Upper lobe of right lung (tissue), 1 donor: ENCODE data around the gene ZNF831. TPM values are rescaled to one million over a fixed set of nuclear protein-coding genes. Genes with fewer than 3 reads are reported as not detected.

ENCODE experiments used
- ATAC-seq: fragments of 200-7000 bp; cut with Tn5 transposase; one replicate; pipeline ENCODE4 v1.9.1; 2020; ENCODE audit warnings: mild to moderate bottlenecking, moderate library complexity
- DNase-seq: peaks from one replicate; pipeline ENCODE4 v3.0.0-alpha.2; 2020
- H3K27ac ChIP-seq: fragments of 200-600 bp; one replicate; pipeline ENCODE4 v1.8.0; 2022
- H3K27me3 ChIP-seq: fragments of 200-600 bp; one replicate; pipeline ENCODE4 v1.8.0; 2022; ENCODE audit warnings: mild to moderate bottlenecking
- H3K36me3 ChIP-seq: fragments of 200-600 bp; one replicate; pipeline ENCODE4 v1.8.0; 2022
- H3K4me1 ChIP-seq: fragments of 200-600 bp; one replicate; pipeline ENCODE4 v1.8.0; 2022
- H3K4me3 ChIP-seq: fragments of 200-600 bp; one replicate; pipeline ENCODE4 v1.8.0; 2022; ENCODE audit warnings: mild to moderate bottlenecking
- H3K9me3 ChIP-seq: fragments of 200-600 bp; one replicate; pipeline ENCODE4 v1.8.0; 2022
- intact Hi-C: fragments of 100-400 bp; cut with DNase I; formaldehyde crosslinking; loops from one replicate; pipeline ENCODE4 v1.11.0; 2022
- total RNA-seq: library from RNA; stranded (reverse); fragmentation: NEBNext Ultra II Directional; extraction: Animal tissue kit (Norgen Biotek cat#: 25700); gene quantifications from one replicate; pipeline ENCODE4 v1.2.1, GENCODE V29; 2021
- TF ChIP-seq, protein P1 (sequence below): fragments of 200-600 bp; IDR thresholded peaks from one replicate; pipeline ENCODE4 v1.8.0; 2022; ENCODE audit warnings: antibody characterized with exemption
- donor health status: DM: no; HTN: yes; CAD: no; lungs with severe emphysema.

ZNF831 gene
- total RNA-seq, 1 donor from 2014 or later: 1.0 TPM

- H3K36me3 ChIP-seq: no peaks in the 10 kb centered on the region
- no peak for DNase-seq
- ATAC-seq: no peak
- H3K9me3 ChIP-seq: no peaks in the 10 kb centered on the region
- TF ChIP-seq, protein P1, sequence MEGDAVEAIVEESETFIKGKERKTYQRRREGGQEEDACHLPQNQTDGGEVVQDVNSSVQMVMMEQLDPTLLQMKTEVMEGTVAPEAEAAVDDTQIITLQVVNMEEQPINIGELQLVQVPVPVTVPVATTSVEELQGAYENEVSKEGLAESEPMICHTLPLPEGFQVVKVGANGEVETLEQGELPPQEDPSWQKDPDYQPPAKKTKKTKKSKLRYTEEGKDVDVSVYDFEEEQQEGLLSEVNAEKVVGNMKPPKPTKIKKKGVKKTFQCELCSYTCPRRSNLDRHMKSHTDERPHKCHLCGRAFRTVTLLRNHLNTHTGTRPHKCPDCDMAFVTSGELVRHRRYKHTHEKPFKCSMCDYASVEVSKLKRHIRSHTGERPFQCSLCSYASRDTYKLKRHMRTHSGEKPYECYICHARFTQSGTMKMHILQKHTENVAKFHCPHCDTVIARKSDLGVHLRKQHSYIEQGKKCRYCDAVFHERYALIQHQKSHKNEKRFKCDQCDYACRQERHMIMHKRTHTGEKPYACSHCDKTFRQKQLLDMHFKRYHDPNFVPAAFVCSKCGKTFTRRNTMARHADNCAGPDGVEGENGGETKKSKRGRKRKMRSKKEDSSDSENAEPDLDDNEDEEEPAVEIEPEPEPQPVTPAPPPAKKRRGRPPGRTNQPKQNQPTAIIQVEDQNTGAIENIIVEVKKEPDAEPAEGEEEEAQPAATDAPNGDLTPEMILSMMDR: no peak
- H3K27me3 ChIP-seq: no peaks in the 10 kb centered on the region
- intact Hi-C loops: no loop called here
- H3K4me3 ChIP-seq: no peak overlapping the region
- no peak overlapping the region for H3K27ac ChIP-seq
- no peaks in the 10 kb centered on the region for H3K4me1 ChIP-seq
Observed at GRCh38 chr20:59253325-59253724, 89.7 kb downstream of the ZNF831 start.

GRCh38 chr20:59253779-59254319, 90.2 kb downstream of the ZNF831 start:
- ATAC-seq: no peak
- H3K27ac ChIP-seq: no peak overlapping the region
- H3K4me3 ChIP-seq: no peak overlapping the region

DNA sequence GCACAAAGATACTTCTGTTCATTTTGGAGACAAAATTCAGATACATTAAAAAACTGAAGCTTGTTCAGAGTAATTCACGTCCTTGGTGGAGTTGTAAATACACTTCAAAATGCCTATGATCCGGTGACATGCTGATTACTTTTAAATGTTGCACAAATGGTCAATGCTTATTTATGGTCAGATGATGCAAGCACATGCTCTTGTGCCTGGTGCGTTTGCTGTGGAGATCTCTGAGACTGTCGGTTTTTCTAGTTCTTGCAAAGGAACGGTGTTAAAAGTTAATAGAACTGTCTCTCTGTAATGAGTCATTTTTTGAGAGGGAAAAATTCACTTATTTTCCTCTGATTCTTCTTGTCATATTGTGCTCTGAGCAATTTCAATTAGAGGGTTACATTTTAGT, 91.6 kb downstream of the ZNF831 start:
- ATAC-seq (no peak), DNase-seq (no peak)
- no peaks in the 10 kb centered on the region for H3K36me3 ChIP-seq
- no peak overlapping the region for H3K4me3 ChIP-seq
- no peaks in the 10 kb centered on the region for H3K9me3 ChIP-seq
- TF ChIP-seq, protein P1: no peak
- intact Hi-C loops: no loop called here
- H3K27ac ChIP-seq: no peak overlapping the region
- no peaks in the 10 kb centered on the region for H3K4me1 ChIP-seq
- no peaks in the 10 kb centered on the region for H3K27me3 ChIP-seq

More at GRCh38 chr20:59253779-59254319, 90.2 kb downstream of the ZNF831 start:
- H3K36me3 ChIP-seq: no peaks in the 10 kb centered on the region
- H3K9me3 ChIP-seq: no peaks in the 10 kb centered on the region
- no peak for DNase-seq
- H3K27me3 ChIP-seq: no peaks in the 10 kb centered on the region
- TF ChIP-seq, protein P1: no peak
- no peaks in the 10 kb centered on the region for H3K4me1 ChIP-seq
- intact Hi-C loops: no loop called here

GRCh38 chr20:59258221-59258621, 94.6 kb downstream of the ZNF831 start:
- TF ChIP-seq, protein P1: no peak
- intact Hi-C loops: no loop called here
- no peak for DNase-seq
- peaks cover 9% of the 10 kb centered on the region for H3K27me3 ChIP-seq
- H3K9me3 ChIP-seq: no peaks in the 10 kb centered on the region
- no peaks in the 10 kb centered on the region for H3K36me3 ChIP-seq
- H3K4me3 ChIP-seq: no peak overlapping the region
- H3K4me1 ChIP-seq: no peaks in the 10 kb centered on the region
- no peak overlapping the region for H3K27ac ChIP-seq
- ATAC-seq: no peak

GRCh38 chr20:59259946-59260345, 96.3 kb downstream of the ZNF831 start:
- intact Hi-C loops: no loop called here
- no peaks in the 10 kb centered on the region for H3K9me3 ChIP-seq
- DNase-seq (no peak), ATAC-seq (no peak)
- TF ChIP-seq, protein P1: no peak
- no peaks in the 10 kb centered on the region for H3K36me3 ChIP-seq
- no peaks in the 10 kb centered on the region for H3K4me1 ChIP-seq
- no peak overlapping the region for H3K4me3 ChIP-seq
- no peak overlapping the region for H3K27ac ChIP-seq
- peaks cover 9% of the 10 kb centered on the region for H3K27me3 ChIP-seq

- ATAC-seq (no peak), DNase-seq (no peak)
- H3K27me3 ChIP-seq: peaks cover 22% of the 10 kb centered on the region
Observed at GRCh38 chr20:59265298-59265697, 101.7 kb downstream of the ZNF831 start.

More at GRCh38 chr20:59265298-59265697, 101.7 kb downstream of the ZNF831 start:
- intact Hi-C loops: no loop called here
- Histone ChIP-seq H3K36me3 (no peaks in the 10 kb centered on the region), H3K4me3 (no peak overlapping the region), H3K4me1 (no peaks in the 10 kb centered on the region), H3K27ac (no peak overlapping the region), H3K9me3 (no peaks in the 10 kb centered on the region)
- TF ChIP-seq, protein P1: no peak
